Suprapubic skin (tissue), 4 donors: ENCODE data around the gene PGK2. TPM values are rescaled to one million over a fixed set of nuclear protein-coding genes. Genes with fewer than 3 reads are reported as not detected.

ENCODE experiments used
- DNase-seq, 2 donors: peaks; one replicate each; pipeline ENCODE4 v3.0.0-alpha.2; 2019; ENCODE audit warnings: low spot score in 2 of 2
- H3K27ac ChIP-seq: fragments of 200-600 bp; sonication (generic); one replicate; pipeline ENCODE4 v1.5.1; 2019
- H3K27me3 ChIP-seq: fragments of 200-600 bp; sonication (generic); one replicate; pipeline ENCODE4 v1.5.1; 2019
- H3K36me3 ChIP-seq: fragments of 200-600 bp; sonication (generic); one replicate; pipeline ENCODE4 v1.5.1; 2019
- H3K4me1 ChIP-seq: fragments of 200-600 bp; sonication (generic); one replicate; pipeline ENCODE4 v1.5.1; 2019
- H3K4me3 ChIP-seq: fragments of 200-600 bp; sonication (generic); one replicate; pipeline ENCODE4 v1.5.1; 2019; ENCODE audit warnings: mild to moderate bottlenecking
- H3K9me3 ChIP-seq: fragments of 200-600 bp; sonication (generic); one replicate; pipeline ENCODE4 v1.5.1; 2019
- CTCF ChIP-seq, 2 donors: fragments of 200-600 bp in 1 of 2; fragments of 450-650 bp in 1 of 2; sonication (generic) in 1 of 2; IDR thresholded peaks; one replicate each; pipeline ENCODE4 v1.5.1; 2016 to 2019; ENCODE audit warnings: antibody characterized with exemption in 2 of 2, mild to moderate bottlenecking in 1 of 2, moderate library complexity in 1 of 2
- EP300 ChIP-seq: sonication (generic); formaldehyde crosslinking; IDR thresholded peaks from one replicate; pipeline ENCODE4 v1.6.1; 2017; ENCODE audit warnings: antibody characterized with exemption
- POLR2A ChIP-seq, 2 donors: fragments of 450-650 bp; IDR thresholded peaks; one replicate each; pipeline ENCODE4 v1.6.1; 2017; ENCODE audit warnings: antibody characterized with exemption in 2 of 2, mild to moderate bottlenecking in 2 of 2, moderate library complexity in 2 of 2
- POLR2AphosphoS5 ChIP-seq, 3 donors: sonication (generic); formaldehyde crosslinking; IDR thresholded peaks; one replicate each; pipeline ENCODE4 v1.6.1; 2017; ENCODE audit warnings: antibody characterized with exemption in 3 of 3
- WGBS: methylation state at CpG from one replicate; pipeline ENCODE4 v1.1.5; 2018; 5-methylcytosine and 5-hydroxymethylcytosine counted together
- total RNA-seq, 4 donors: library from RNA; depleted of rRNA; stranded (reverse); fragments of >200 nt; gene quantifications; one replicate each; pipeline ENCODE4 v1.1.0, GENCODE V29; 2016

The PGK2 gene
- total RNA-seq, 4 donors from 2014 or later: not detected

- no peak for TF ChIP-seq POLR2AphosphoS5 (IDR thresholded peaks at IDR 0.05)
- no peak for TF ChIP-seq CTCF (IDR thresholded peaks at IDR 0.05)
- TF ChIP-seq POLR2A (IDR thresholded peaks at IDR 0.05): no peak
- TF ChIP-seq EP300: no peak
- Histone ChIP-seq H3K4me3 (no peak overlapping the region), H3K27ac (no peak overlapping the region), H3K36me3 (no peaks in the 10 kb centered on the region), H3K9me3 (no peaks in the 10 kb centered on the region), H3K4me1 (no peaks in the 10 kb centered on the region), H3K27me3 (no peaks in the 10 kb centered on the region)
- DNase-seq: no peak
- 72% methylated on average over 2 of the region's 2 CpGs for WGBS
Measured at GRCh38 chr6:49790341-49790740, 3.3 kb upstream of the PGK2 start.

- Histone ChIP-seq H3K36me3 (no peaks in the 10 kb centered on the region), H3K4me1 (no peaks in the 10 kb centered on the region)
Measured at GRCh38 chr6:49784272-49784671, 2.8 kb downstream of the PGK2 start.

GRCh38 chr6:49782725-49783124 lies 4.4 kb downstream of the PGK2 start:
- 92% methylated on average over 7 of the region's 7 CpGs for WGBS
- H3K9me3 ChIP-seq: no peaks in the 10 kb centered on the region
- no peak for TF ChIP-seq CTCF (IDR thresholded peaks at IDR 0.05)
- TF ChIP-seq POLR2A (IDR thresholded peaks at IDR 0.05): no peak
- TF ChIP-seq POLR2AphosphoS5 (IDR thresholded peaks at IDR 0.05): no peak
- no peak for TF ChIP-seq EP300
- H3K27ac ChIP-seq: no peak overlapping the region
- H3K27me3 ChIP-seq: no peaks in the 10 kb centered on the region
- H3K4me3 ChIP-seq: no peak overlapping the region
- H3K4me1 ChIP-seq: no peaks in the 10 kb centered on the region
- no peak for DNase-seq
- no peaks in the 10 kb centered on the region for H3K36me3 ChIP-seq

More at GRCh38 chr6:49784272-49784671, 2.8 kb downstream of the PGK2 start:
- no peak overlapping the region for H3K27ac ChIP-seq
- no peaks in the 10 kb centered on the region for H3K9me3 ChIP-seq
- TF ChIP-seq POLR2AphosphoS5 (IDR thresholded peaks at IDR 0.05) (no peak), CTCF (IDR thresholded peaks at IDR 0.05) (no peak), POLR2A (IDR thresholded peaks at IDR 0.05) (no peak), EP300 (no peak)
- H3K4me3 ChIP-seq: no peak overlapping the region
- no peaks in the 10 kb centered on the region for H3K27me3 ChIP-seq
- DNase-seq: no peak

GRCh38 chr6:49782293-49782692 lies 4.8 kb downstream of the PGK2 start:
- H3K9me3 ChIP-seq: no peaks in the 10 kb centered on the region
- TF ChIP-seq POLR2A (IDR thresholded peaks at IDR 0.05): no peak
- no peak for TF ChIP-seq CTCF (IDR thresholded peaks at IDR 0.05)
- TF ChIP-seq POLR2AphosphoS5 (IDR thresholded peaks at IDR 0.05): no peak
- no peak for TF ChIP-seq EP300
- no peak overlapping the region for H3K4me3 ChIP-seq
- H3K27me3 ChIP-seq: no peaks in the 10 kb centered on the region
- H3K4me1 ChIP-seq: no peaks in the 10 kb centered on the region
- H3K36me3 ChIP-seq: no peaks in the 10 kb centered on the region
- no peak overlapping the region for H3K27ac ChIP-seq
- DNase-seq: no peak
- WGBS: 68% methylated on average over 1 of the region's 1 CpG

GRCh38 chr6:49776444-49776843 lies 10.6 kb downstream of the PGK2 start:
- H3K4me1 ChIP-seq: no peaks in the 10 kb centered on the region
- H3K27me3 ChIP-seq: no peaks in the 10 kb centered on the region
- no peak overlapping the region for H3K27ac ChIP-seq
- WGBS: 29% methylated on average over 1 of the region's 1 CpG
- no peak overlapping the region for H3K4me3 ChIP-seq
- TF ChIP-seq POLR2A (IDR thresholded peaks at IDR 0.05) (no peak), POLR2AphosphoS5 (IDR thresholded peaks at IDR 0.05) (no peak), EP300 (no peak), CTCF (IDR thresholded peaks at IDR 0.05) (no peak)
- no peaks in the 10 kb centered on the region for H3K36me3 ChIP-seq
- DNase-seq: no peak
- no peaks in the 10 kb centered on the region for H3K9me3 ChIP-seq
